ENCODE results near the gene PTPN13.
A peak's percentile ranks its signal among the peaks of the same experiment; 100 is the strongest.
"Not testable (repeated sequence)": the region's sequence is repeated elsewhere in the genome, so short reads cannot be mapped to it uniquely, and the experiment has no call there.

Gene PTPN13

DNA sequence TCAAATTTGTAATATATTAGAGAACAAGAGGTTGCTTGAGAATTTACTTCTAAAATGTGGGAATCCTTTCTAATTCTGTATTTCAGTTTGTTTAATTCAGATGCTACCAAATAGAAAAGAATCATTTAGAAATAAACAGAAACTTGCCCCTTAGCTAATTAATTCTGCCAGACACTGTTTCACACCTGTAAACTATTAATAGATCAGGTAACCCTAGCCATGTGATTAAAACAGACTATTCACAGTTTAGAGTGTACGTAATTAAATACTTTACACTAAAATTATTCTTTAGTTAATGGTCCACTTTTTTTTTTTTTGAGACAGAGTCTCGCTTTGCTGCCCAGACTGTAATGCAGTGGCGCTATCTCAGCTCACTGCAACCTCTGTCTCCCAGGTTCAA is 124.0 kb downstream of the PTPN13 start:
- DNase-seq (ENCODE audit: low spot score) = no peak

- not testable (repeated sequence) for DNase-seq (ENCODE audit: low spot score)
Observed at GRCh38 chr4:86719149-86719548, 125.0 kb downstream of the PTPN13 start.

- DNase-seq (ENCODE audit: low spot score) = peak; percentile 2
Observed at GRCh38 chr4:86720508-86721068, 126.5 kb downstream of the PTPN13 start.

- DNase-seq (ENCODE audit: low spot score) = no peak
Observed at GRCh38 chr4:86721412-86721811, 127.3 kb downstream of the PTPN13 start.

GRCh38 chr4:86730310-86730709 is 136.2 kb downstream of the PTPN13 start:
- DNase-seq (ENCODE audit: low spot score) = no peak

GRCh38 chr4:86737244-86737643 is 143.1 kb downstream of the PTPN13 start:
- no peak for DNase-seq (ENCODE audit: low spot score)

GRCh38 chr4:86741846-86742245 is 147.7 kb downstream of the PTPN13 start:
- no peak for DNase-seq (ENCODE audit: low spot score)

- DNase-seq (ENCODE audit: low spot score) = no peak
Observed at GRCh38 chr4:86744570-86744969, 150.5 kb downstream of the PTPN13 start.

GRCh38 chr4:86749121-86749520 is 155.0 kb downstream of the PTPN13 start:
- DNase-seq (ENCODE audit: low spot score) = no peak

DNA sequence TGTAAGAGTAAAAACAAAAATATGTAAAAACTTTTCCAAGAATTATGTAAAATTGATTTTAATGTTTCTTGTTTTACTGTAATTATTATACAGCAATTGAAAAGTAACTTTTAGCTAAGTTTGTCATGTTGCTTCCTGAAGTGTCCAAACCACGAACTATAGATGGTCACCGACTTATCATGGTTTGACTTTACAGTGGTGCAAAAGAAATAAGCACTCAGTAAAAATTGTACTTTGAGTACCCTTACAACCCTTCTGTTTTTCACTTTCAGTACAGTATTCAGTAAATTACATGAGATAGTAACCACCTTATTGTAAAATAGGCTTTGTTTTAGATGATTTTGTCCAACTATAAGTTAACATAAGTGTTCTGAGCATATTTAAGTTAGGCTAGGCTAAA is 161.3 kb downstream of the PTPN13 start:
- DNase-seq (ENCODE audit: low spot score) = no peak

DNA sequence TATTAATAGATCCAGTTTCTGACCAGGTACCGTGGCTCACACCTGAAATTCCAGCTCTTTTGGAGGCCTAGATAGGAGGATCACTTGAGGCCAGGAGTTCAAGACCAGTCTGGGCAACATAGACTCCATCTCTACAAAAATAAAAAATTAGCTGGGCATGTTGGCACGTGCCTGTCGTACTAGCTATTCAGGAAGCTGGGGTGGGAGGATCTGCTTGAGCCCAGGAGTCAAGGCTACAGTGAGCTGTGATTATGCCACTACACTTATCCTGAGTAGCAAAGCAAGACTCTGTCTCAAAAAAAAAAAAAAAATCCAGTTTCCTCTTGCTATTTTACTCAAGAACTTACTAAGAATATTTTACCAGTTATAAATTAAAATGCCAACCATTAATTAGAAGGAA is 163.4 kb downstream of the PTPN13 start:
- no peak for DNase-seq (ENCODE audit: low spot score)

- DNase-seq (ENCODE audit: low spot score) = no peak
Observed at GRCh38 chr4:86759298-86759697, 165.2 kb downstream of the PTPN13 start.

GRCh38 chr4:86762649-86763048 is 168.5 kb downstream of the PTPN13 start:
- DNase-seq (ENCODE audit: low spot score) = no peak

DNA sequence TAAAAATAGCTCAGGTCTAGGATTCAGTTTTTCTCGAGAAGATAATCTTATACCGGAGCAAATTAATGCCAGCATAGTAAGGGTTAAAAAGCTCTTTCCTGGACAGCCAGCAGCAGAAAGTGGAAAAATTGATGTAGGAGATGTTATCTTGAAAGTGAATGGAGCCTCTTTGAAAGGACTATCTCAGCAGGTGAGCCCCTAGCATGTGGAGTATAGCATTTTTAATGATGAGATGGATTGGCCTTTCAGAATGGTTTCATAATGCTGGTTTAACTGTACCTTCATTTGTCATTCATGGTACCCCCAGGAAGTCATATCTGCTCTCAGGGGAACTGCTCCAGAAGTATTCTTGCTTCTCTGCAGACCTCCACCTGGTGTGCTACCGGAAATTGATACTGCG is 175.7 kb downstream of the PTPN13 start:
- no peak for DNase-seq (ENCODE audit: low spot score)

DNA sequence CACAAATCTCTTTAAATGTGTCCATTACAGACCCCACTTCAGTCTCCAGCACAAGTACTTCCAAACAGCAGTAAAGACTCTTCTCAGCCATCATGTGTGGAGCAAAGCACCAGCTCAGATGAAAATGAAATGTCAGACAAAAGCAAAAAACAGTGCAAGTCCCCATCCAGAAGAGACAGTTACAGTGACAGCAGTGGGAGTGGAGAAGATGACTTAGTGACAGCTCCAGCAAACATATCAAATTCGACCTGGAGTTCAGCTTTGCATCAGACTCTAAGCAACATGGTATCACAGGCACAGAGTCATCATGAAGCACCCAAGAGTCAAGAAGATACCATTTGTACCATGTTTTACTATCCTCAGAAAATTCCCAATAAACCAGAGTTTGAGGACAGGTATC is 177.0 kb downstream of the PTPN13 start:
- no peak for DNase-seq (ENCODE audit: low spot score)

GRCh38 chr4:86775061-86775460 is 180.9 kb downstream of the PTPN13 start:
- no peak for DNase-seq (ENCODE audit: low spot score)

DNA sequence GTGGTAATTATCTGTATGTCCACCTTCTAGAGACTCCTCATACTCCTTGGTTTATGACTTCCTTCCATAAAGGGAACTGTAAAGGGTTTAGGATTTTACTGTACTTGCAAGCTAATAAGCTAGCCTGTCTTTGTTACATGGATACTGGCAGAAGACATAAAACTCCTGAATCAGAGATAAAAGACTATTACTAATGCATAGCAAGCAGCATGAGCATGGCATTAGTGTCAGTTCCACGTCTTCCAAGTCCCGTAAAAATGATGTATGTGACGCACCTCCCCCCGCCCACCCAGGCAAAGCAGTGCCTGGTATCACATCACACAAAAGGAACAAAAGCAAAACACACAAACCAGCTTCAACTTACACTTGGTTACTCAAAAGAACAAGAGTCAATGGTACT is 184.1 kb downstream of the PTPN13 start:
- DNase-seq (ENCODE audit: low spot score) = no peak

- no peak for DNase-seq (ENCODE audit: low spot score)
Observed at GRCh38 chr4:86788826-86789225, 194.7 kb downstream of the PTPN13 start.

GRCh38 chr4:86791126-86791525 is 197.0 kb downstream of the PTPN13 start:
- no peak for DNase-seq (ENCODE audit: low spot score)

DNA sequence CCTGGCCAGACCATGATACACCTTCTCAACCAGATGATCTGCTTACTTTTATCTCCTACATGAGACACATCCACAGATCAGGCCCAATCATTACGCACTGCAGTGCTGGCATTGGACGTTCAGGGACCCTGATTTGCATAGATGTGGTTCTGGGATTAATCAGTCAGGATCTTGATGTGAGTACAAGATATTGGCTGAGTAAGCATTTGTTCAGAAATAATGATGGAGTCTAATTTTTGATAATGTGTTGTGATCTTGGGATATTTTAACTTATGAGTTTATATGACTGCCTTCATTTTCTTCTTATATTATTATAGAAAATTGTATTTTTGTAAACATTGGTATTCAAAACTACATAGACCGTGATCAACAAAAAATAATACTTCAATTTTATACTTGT is 215.7 kb downstream of the PTPN13 start:
- DNase-seq (ENCODE audit: low spot score) = no peak

- no peak for DNase-seq (ENCODE audit: low spot score)
Observed at GRCh38 chr4:86810847-86811246, 216.7 kb downstream of the PTPN13 start.

GRCh38 chr4:86815653-86816052 is 221.5 kb downstream of the PTPN13 start:
- DNase-seq (ENCODE audit: low spot score) = no peak

DNA sequence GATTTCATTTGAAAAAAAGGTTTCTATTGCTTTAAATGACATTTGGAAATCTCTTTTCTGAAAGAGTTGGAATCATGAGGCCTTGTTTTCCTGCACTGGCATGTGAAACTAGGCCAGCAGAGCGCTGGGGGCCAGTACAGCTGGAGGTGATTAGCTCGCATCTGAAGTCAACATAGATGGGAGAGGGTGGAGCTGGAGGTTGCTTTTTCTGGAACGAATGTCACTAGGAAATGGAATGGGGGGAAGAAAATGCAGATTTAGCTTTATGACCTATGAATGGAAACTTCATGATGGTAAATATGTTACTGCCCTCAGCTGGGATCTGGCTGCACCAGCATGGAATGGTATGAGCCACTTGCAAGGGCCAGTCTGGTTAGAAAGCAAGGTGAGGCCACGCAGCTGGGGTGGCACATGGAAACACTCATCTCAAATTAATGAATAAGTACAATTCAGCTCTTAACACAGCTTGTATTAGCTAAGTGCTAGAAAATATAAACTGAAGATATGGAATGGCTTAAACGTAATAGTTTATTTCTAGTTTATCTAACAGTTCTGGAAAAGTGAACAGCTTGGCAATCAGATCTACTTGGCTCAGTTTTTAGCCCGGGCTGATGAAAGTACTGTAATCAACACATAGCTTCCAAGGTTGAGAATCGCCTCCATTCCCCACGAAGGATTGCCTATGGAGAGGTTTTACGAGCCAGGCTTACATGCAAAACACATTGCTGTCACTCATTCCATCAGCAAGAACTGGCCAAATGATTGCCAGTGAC is 222.6 kb downstream of the PTPN13 start:
- peak; percentile 75 for DNase-seq (ENCODE audit: low spot score)

GRCh38 chr4:86818211-86818610 is 224.1 kb downstream of the PTPN13 start:
- peak; percentile 29 for DNase-seq (ENCODE audit: low spot score)
